ENCODE results near the gene KDM4C. TPM values are rescaled to one million over a fixed set of nuclear protein-coding genes. Genes with fewer than 3 reads are reported as not detected.

The KDM4C gene
- total and polyA plus RNA-seq, 2 of the 8 experiments (the other 6 are each of a cell fraction or from before 2014, with no cell fraction given), result 13.0 to 26.1 TPM

DNA sequence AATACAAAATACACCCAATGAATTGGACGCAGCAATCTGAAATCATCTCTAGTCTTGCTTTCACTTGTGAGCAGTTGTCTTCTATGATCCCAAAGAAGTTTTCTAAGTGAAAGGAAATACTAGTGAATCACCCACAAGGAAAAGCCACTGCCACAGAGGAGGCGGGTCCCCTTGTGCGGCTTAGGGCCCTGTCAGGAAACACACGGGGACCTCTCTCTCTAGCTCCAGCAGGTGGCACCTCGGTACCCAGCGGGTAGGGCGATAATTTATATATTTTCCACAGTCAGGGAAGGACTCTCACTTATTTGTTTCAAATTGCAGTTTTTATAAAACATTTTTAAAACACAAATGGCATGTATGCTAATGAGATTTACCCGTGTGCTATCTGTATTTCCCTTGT is 417.1 kb downstream of the KDM4C start:
- no peak overlapping the region for H3K4ac ChIP-seq (replicated peaks; ENCODE audit: insufficient read length, low read depth, low read length)
- FAIRE-seq (no peak), DNase-seq (ENCODE audit: low read depth in 1 of 2, low spot score in 2 of 2) (no peak)
- H2BK120ac ChIP-seq (replicated peaks; ENCODE audit: low read depth, low read length), result no peak overlapping the region
- H4K20me1 ChIP-seq (replicated peaks in 1 of 2; ENCODE audit: control insufficient read depth in 1 of 2, insufficient read depth in 2 of 2, low read length in 2 of 2), result no peaks in the 10 kb centered on the region
- H3K23ac ChIP-seq (ENCODE audit: insufficient read length), result no peak overlapping the region
- H2BK15ac ChIP-seq (ENCODE audit: low read length), result no peak overlapping the region
- no peak overlapping the region for H3K4me2 ChIP-seq (ENCODE audit: insufficient read depth in 1 of 2, low read depth in 2 of 2, low read length in 2 of 2)
- H3K27ac ChIP-seq (ENCODE audit: low read depth, low read length), result no peak overlapping the region
- no peak overlapping the region for H4K8ac ChIP-seq (ENCODE audit: extremely low read depth, insufficient read depth, low read length)
- H2AK5ac ChIP-seq (ENCODE audit: low read depth, low read length), result no peak overlapping the region
- H2BK5ac ChIP-seq (ENCODE audit: low read depth, low read length), result no peak overlapping the region
- no peaks in the 10 kb centered on the region for H3K27me3 ChIP-seq (replicated peaks in 1 of 4; ENCODE audit: control insufficient read depth in 3 of 4, extremely low read depth in 1 of 4, insufficient read depth in 3 of 4, low read length in 3 of 4)
- H3K18ac ChIP-seq (ENCODE audit: extremely low read depth, low read length), result no peak overlapping the region
- H2BK12ac ChIP-seq (ENCODE audit: low read depth, low read length), result no peak overlapping the region
- CTCF ChIA-PET (ENCODE audit: partially characterized antibody), result interaction anchor here (0.8 to 2.5 kb wide), 15 partner anchors 10 to 348 kb away, joined by 3 to 24 read pairs (median 3); no protein-coding TSS in a partner anchor
- peaks cover 0 to 6% (median 4%) of the 10 kb centered on the region in 4 experiments; a peak in 4 of 7 replicates for H3K4me1 ChIP-seq (replicated peaks in 1 of 4; ENCODE audit: control insufficient read depth in 3 of 4, insufficient read depth in 4 of 4, low read length in 3 of 4)
- no peak overlapping the region for H4K5ac ChIP-seq (ENCODE audit: insufficient read length, low read depth, low read length)
- no peaks in the 10 kb centered on the region; a peak in 1 of 8 replicates for H3K36me3 ChIP-seq (ENCODE audit: control insufficient read depth in 2 of 4, insufficient read depth in 4 of 4, low read length in 3 of 4)
- H3K79me2 ChIP-seq (ENCODE audit: control insufficient read depth in 1 of 2, insufficient read depth in 2 of 2, low read length in 2 of 2), result no peaks in the 10 kb centered on the region
- H3K9ac ChIP-seq (replicated peaks in 1 of 4; ENCODE audit: extremely low read depth in 1 of 4, low read depth in 3 of 4, low read length in 3 of 4), result no peak overlapping the region
- no peak overlapping the region for H2AFZ ChIP-seq (ENCODE audit: low read length)
- no peak overlapping the region for H2BK20ac ChIP-seq (ENCODE audit: low read length)
- H3K79me1 ChIP-seq (ENCODE audit: low read depth, low read length), result no peaks in the 10 kb centered on the region
- H3K23me2 ChIP-seq (ENCODE audit: low read depth, low read length), result no peaks in the 10 kb centered on the region
- no peaks in the 10 kb centered on the region for H3K9me3 ChIP-seq (ENCODE audit: insufficient read depth in 2 of 2, low read depth in 1 of 2, low read length in 1 of 2)
- WGBS, 2 experiments (ENCODE audit: extremely low coverage in 1 of 2, insufficient coverage in 1 of 2, insufficient read length in 1 of 2, insufficient replicate concordance in 2 of 2, low coverage in 1 of 2, low lambda C conversion rate in 2 of 2, missing lambda C conversion rate in 1 of 2), result 87% methylated on average over 8 of the region's 8 CpGs; no CpG with 5 or more reads in 1 of the 2 experiments
- TF ChIP-seq, protein P1, sequence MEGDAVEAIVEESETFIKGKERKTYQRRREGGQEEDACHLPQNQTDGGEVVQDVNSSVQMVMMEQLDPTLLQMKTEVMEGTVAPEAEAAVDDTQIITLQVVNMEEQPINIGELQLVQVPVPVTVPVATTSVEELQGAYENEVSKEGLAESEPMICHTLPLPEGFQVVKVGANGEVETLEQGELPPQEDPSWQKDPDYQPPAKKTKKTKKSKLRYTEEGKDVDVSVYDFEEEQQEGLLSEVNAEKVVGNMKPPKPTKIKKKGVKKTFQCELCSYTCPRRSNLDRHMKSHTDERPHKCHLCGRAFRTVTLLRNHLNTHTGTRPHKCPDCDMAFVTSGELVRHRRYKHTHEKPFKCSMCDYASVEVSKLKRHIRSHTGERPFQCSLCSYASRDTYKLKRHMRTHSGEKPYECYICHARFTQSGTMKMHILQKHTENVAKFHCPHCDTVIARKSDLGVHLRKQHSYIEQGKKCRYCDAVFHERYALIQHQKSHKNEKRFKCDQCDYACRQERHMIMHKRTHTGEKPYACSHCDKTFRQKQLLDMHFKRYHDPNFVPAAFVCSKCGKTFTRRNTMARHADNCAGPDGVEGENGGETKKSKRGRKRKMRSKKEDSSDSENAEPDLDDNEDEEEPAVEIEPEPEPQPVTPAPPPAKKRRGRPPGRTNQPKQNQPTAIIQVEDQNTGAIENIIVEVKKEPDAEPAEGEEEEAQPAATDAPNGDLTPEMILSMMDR (IDR thresholded peaks at IDR 0.05; ENCODE audit: control extremely low read depth in 1 of 3, insufficient read depth in 1 of 3, low read depth in 1 of 3, low read length in 3 of 3), result peak; percentile 20 to 51 (median 45)
- TF ChIP-seq RAD21 (IDR thresholded peaks at IDR 0.05 in 1 of 2, conservative IDR thresholded peaks at IDR 0.05 in 1 of 2; ENCODE audit: low read depth in 2 of 2, low read length in 2 of 2) (peak; percentile 44 to 55; a peak in 3 of 4 replicates), SIRT6 (IDR thresholded peaks at IDR 0.05; ENCODE audit: low read length) (no peak), SUZ12 (IDR thresholded peaks at IDR 0.05; ENCODE audit: low read length) (no peak)
- POLR2A ChIA-PET (ENCODE audit: partially characterized antibody), result no interaction called here
- H3K56ac ChIP-seq (replicated peaks; ENCODE audit: insufficient read length, low read depth, low read length), result no peak overlapping the region
- H3K4me3 ChIP-seq (ENCODE audit: extremely low read depth in 1 of 4, insufficient read depth in 2 of 4, low read depth in 3 of 4, low read length in 4 of 4), result no peak overlapping the region
- no peak overlapping the region for H4K91ac ChIP-seq (replicated peaks; ENCODE audit: insufficient read length, low read length)
- no peak overlapping the region for H3K14ac ChIP-seq (ENCODE audit: insufficient read length)

Measured in H1 (cell line).